Heart left ventricle (tissue), 13 donors: ENCODE measurements around the gene MEGF9.

Experiments used
- CTCF ChIP-seq, 12 donors: fragments of 200-600 bp; sonication (generic) in 4 of 12; IDR thresholded peaks; one replicate each; pipeline versions ENCODE4 v1.5.0 to v1.8.0; 2018 to 2022; ENCODE audit warnings: antibody characterized with exemption in 12 of 12, mild to moderate bottlenecking in 5 of 12
- POLR2A ChIP-seq, 2 donors: fragments of 450-650 bp; IDR thresholded peaks; one replicate each; pipeline ENCODE4 v1.6.1; 2017; ENCODE audit warnings: antibody characterized with exemption in 2 of 2, mild to moderate bottlenecking in 2 of 2, moderate library complexity in 2 of 2
- donor health status: ischemic (EF 13 %, LVEDD 7.1; RV severe dilation, severe dysfunction).
- donor health status: DM: no; HTN: yes; CAD: no.
- donor health status: DM: no; HTN: no; CAD: no.
- donor health status: ischemic (EF 25% LVEDD 6.9; RV normal size, moderate dysfunction).
- donor health status: ischemic (EF 25% LVEDD 5.7; RV mildly dilated, moderate dysfunction).
- donor health status: ischemic (EF 35%, LVEDD 5.7; RV mildly dilated, moderate dysfunction).
- donor health status: nonischemic (EF 11% LVEDD 7.7; RV severe dilation, severe dysfunction).
- donor health status: DM: yes; HTN: yes; CAD: no.
- donor health status: PGD.
- donor health status: ischemic (EF 29% LVEDD 5.4; RV normal size, mild dysfunction).
- donor health status: nonischemic (EF 23%, LVEDD 6.1; RV moderate dilation, normal function).

DNA sequence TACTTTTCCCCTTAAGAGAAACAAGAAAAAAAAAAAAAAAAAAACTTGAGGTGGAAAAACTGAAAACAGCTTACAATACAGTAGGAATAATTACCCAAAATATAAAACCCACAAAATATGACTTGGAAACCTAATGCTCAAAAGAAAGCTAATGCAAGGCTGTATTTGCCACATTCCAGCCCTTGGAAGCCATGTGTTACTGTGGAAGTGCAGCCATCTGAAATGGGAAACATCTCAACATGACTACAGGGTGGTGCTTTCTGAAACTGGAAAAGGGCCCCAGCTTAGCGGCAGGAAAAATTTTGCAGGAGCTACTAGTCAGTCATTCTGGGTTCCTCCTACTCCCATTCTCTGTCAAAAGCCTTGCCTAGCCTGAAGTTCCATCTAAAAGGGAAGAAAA lies 154.7 kb downstream of the MEGF9 start:
- TF ChIP-seq POLR2A (IDR thresholded peaks at IDR 0.05) (no peak), CTCF (IDR thresholded peaks at IDR 0.05) (no peak)
